GM23338 (cell line): ENCODE measurements around the gene USP15. TPM values are rescaled to one million over a fixed set of nuclear protein-coding genes. Genes with fewer than 3 reads are reported as not detected.

Source experiments
- ATAC-seq: fragments of 200-7000 bp; cut with Tn5 transposase; 3 replicates; pipeline ENCODE4 v1.9.1; 2020
- DNase-seq: peaks from one replicate; pipeline ENCODE4 v3.0.0-alpha.2; 2015; ENCODE audit warnings: low spot score
- H2AFZ ChIP-seq: fragments of 200-600 bp; sonication (generic); 2 replicates; pipeline ENCODE4 v1.8.0; 2016; ENCODE audit warnings: antibody characterized with exemption, mild to moderate bottlenecking, moderate library complexity
- H3F3A ChIP-seq: fragments of 200-600 bp; sonication (generic); replicated peaks from 2 replicates; pipeline ENCODE4 v1.8.0; 2017; ENCODE audit warnings: antibody characterized with exemption, mixed run types, low read depth
- H3K27ac ChIP-seq: fragments of 200-600 bp; sonication (generic); 2 replicates; pipeline ENCODE4 v1.6.1; 2016; ENCODE audit warnings: low read depth
- H3K27me3 ChIP-seq: fragments of 200-600 bp; sonication (generic); 2 replicates; pipeline ENCODE4 v1.8.0; 2016; ENCODE audit warnings: mild to moderate bottlenecking, mixed run types, moderate library complexity; ENCODE audit not compliant: insufficient read depth
- H3K36me3 ChIP-seq: fragments of 200-600 bp; sonication (generic); 2 replicates; pipeline ENCODE4 v1.8.0; 2016; ENCODE audit warnings: mild to moderate bottlenecking; ENCODE audit not compliant: insufficient read depth
- H3K4me1 ChIP-seq: fragments of 200-600 bp; sonication (generic); 2 replicates; pipeline ENCODE4 v1.8.0; 2016; ENCODE audit warnings: mild to moderate bottlenecking, moderate library complexity; ENCODE audit not compliant: insufficient read depth
- H3K4me2 ChIP-seq: fragments of 200-600 bp; sonication (generic); 2 replicates; pipeline ENCODE4 v1.7.1; 2017; ENCODE audit warnings: mixed run types
- H3K4me3 ChIP-seq: fragments of 200-600 bp; sonication (generic); 2 replicates; pipeline ENCODE4 v1.6.1; 2016; ENCODE audit warnings: mixed run types
- H3K79me2 ChIP-seq: fragments of 200-600 bp; sonication (generic); replicated peaks from 2 replicates; pipeline ENCODE4 v1.8.0; 2017; ENCODE audit warnings: mild to moderate bottlenecking; ENCODE audit not compliant: insufficient read depth
- H3K9me2 ChIP-seq: fragments of 200-600 bp; sonication (generic); 2 replicates; pipeline ENCODE4 v1.8.0; 2017; ENCODE audit not compliant: insufficient read depth
- H4K20me1 ChIP-seq: fragments of 200-600 bp; sonication (generic); replicated peaks from 2 replicates; pipeline ENCODE4 v1.8.0; 2017; ENCODE audit warnings: mild to moderate bottlenecking; ENCODE audit not compliant: insufficient read depth
- H3K27ac Mint-ChIP-seq: 2 replicates; pipeline ENCODE4 v1.8.0; 2020; ENCODE audit warnings: inconsistent platforms, mild to moderate bottlenecking, moderate library complexity, mixed read lengths
- H3K27me3 Mint-ChIP-seq: 3 replicates; pipeline ENCODE4 v1.8.0; 2022; ENCODE audit warnings: low read depth, mild to moderate bottlenecking, moderate library complexity, mixed read lengths, inconsistent platforms; ENCODE audit not compliant: insufficient read depth, poor library complexity
- H3K36me3 Mint-ChIP-seq: 3 replicates; pipeline ENCODE4 v1.8.0; 2021; ENCODE audit warnings: low read depth, mild to moderate bottlenecking, inconsistent platforms, moderate library complexity, mixed read lengths
- H3K4me1 Mint-ChIP-seq: 3 replicates; pipeline ENCODE4 v1.8.0; 2020; ENCODE audit warnings: mild to moderate bottlenecking, inconsistent platforms, mixed read lengths
- H3K4me3 Mint-ChIP-seq: 3 replicates; pipeline ENCODE4 v1.8.0; 2021; ENCODE audit warnings: moderate library complexity, mild to moderate bottlenecking, inconsistent platforms, mixed read lengths
- H3K9me3 Mint-ChIP-seq: 3 replicates; pipeline ENCODE4 v1.8.0; 2020; ENCODE audit warnings: moderate library complexity, mild to moderate bottlenecking, inconsistent platforms, mixed read lengths
- CREB1 ChIP-seq: fragments of 250-450 bp; sonication (Bioruptor Pico); IDR thresholded peaks from 2 replicates; pipeline ENCODE4 v1.5.0; 2020; ENCODE audit warnings: low read depth, mild to moderate bottlenecking, moderate library complexity
- EZH2 ChIP-seq: fragments of 200-600 bp; sonication (generic); IDR thresholded peaks from one replicate; pipeline ENCODE4 v1.8.0; 2017; ENCODE audit warnings: antibody characterized with exemption, mild to moderate bottlenecking, low read depth; ENCODE audit not compliant: unreplicated experiment
- POLR2AphosphoS5 ChIP-seq: IDR thresholded peaks from 2 replicates; pipeline ENCODE4 v1.6.1; 2016; ENCODE audit warnings: antibody characterized with exemption, low read depth
- ZNF114 ChIP-seq: fragments of 250-450 bp; sonication (Bioruptor Pico); IDR thresholded peaks from 2 replicates; pipeline ENCODE4 v1.5.0; 2020; ENCODE audit warnings: mild to moderate bottlenecking, moderate library complexity
- polyA plus RNA-seq: library from polyadenylated mRNA; unstranded; fragments of >200 nt; fragmentation: Nextera tagmentation; extraction: Ambion mirVana; gene quantifications from 2 replicates; pipeline ENCODE4 v1.2.1, GENCODE V29; 2016
- total RNA-seq: library from RNA; depleted of rRNA; stranded (reverse); fragments of >200 nt; shearing (Covaris generic); gene quantifications from 2 replicates; pipeline ENCODE4 v1.2.3, GENCODE V29; 2014
- TF ChIP-seq, protein P1 (sequence below): fragments of 250-450 bp; sonication (Bioruptor Pico); IDR thresholded peaks from 2 replicates; pipeline ENCODE4 v1.5.0; 2020; ENCODE audit warnings: mild to moderate bottlenecking, moderate library complexity
- TF ChIP-seq, protein P2 (sequence below): IDR thresholded peaks from 2 replicates; pipeline ENCODE4 v1.6.1; 2016; ENCODE audit warnings: antibody characterized with exemption
- TF ChIP-seq, protein P3 (sequence below), 2 experiments: fragments of 200-600 bp in 1 of 2; sonication (generic) in 1 of 2; conservative IDR thresholded peaks; 2 replicates each; pipeline versions ENCODE4 v1.5.1 to v1.6.1; 2016 to 2017; ENCODE audit warnings: antibody characterized with exemption in 2 of 2, low read depth in 2 of 2, mild to moderate bottlenecking in 2 of 2, moderate library complexity in 1 of 2

Gene USP15
- total and polyA plus RNA-seq, 2 experiments from 2014 or later = 29.5 to 60.3 TPM

DNA sequence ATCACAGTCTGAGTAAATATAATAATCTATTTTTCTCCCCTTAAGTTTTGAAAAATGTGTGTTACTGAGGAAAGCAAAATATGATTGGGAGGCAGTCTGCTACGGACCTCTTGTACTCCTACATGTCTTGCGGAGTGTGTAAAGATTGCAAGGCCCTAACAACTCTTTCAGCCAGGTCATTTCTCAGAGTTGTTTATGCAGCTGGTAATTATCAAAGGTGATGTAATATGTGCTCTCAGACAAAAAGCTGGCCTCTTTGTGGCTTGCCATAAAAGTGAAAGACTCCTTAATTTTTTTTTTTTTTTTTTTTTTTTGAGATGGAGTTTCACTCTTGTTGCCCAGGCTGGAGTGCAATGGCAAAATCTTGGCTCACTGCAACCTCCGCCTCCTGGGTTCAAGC lies 165.9 kb downstream of the USP15 start (continued):
- TF ChIP-seq, protein P1, sequence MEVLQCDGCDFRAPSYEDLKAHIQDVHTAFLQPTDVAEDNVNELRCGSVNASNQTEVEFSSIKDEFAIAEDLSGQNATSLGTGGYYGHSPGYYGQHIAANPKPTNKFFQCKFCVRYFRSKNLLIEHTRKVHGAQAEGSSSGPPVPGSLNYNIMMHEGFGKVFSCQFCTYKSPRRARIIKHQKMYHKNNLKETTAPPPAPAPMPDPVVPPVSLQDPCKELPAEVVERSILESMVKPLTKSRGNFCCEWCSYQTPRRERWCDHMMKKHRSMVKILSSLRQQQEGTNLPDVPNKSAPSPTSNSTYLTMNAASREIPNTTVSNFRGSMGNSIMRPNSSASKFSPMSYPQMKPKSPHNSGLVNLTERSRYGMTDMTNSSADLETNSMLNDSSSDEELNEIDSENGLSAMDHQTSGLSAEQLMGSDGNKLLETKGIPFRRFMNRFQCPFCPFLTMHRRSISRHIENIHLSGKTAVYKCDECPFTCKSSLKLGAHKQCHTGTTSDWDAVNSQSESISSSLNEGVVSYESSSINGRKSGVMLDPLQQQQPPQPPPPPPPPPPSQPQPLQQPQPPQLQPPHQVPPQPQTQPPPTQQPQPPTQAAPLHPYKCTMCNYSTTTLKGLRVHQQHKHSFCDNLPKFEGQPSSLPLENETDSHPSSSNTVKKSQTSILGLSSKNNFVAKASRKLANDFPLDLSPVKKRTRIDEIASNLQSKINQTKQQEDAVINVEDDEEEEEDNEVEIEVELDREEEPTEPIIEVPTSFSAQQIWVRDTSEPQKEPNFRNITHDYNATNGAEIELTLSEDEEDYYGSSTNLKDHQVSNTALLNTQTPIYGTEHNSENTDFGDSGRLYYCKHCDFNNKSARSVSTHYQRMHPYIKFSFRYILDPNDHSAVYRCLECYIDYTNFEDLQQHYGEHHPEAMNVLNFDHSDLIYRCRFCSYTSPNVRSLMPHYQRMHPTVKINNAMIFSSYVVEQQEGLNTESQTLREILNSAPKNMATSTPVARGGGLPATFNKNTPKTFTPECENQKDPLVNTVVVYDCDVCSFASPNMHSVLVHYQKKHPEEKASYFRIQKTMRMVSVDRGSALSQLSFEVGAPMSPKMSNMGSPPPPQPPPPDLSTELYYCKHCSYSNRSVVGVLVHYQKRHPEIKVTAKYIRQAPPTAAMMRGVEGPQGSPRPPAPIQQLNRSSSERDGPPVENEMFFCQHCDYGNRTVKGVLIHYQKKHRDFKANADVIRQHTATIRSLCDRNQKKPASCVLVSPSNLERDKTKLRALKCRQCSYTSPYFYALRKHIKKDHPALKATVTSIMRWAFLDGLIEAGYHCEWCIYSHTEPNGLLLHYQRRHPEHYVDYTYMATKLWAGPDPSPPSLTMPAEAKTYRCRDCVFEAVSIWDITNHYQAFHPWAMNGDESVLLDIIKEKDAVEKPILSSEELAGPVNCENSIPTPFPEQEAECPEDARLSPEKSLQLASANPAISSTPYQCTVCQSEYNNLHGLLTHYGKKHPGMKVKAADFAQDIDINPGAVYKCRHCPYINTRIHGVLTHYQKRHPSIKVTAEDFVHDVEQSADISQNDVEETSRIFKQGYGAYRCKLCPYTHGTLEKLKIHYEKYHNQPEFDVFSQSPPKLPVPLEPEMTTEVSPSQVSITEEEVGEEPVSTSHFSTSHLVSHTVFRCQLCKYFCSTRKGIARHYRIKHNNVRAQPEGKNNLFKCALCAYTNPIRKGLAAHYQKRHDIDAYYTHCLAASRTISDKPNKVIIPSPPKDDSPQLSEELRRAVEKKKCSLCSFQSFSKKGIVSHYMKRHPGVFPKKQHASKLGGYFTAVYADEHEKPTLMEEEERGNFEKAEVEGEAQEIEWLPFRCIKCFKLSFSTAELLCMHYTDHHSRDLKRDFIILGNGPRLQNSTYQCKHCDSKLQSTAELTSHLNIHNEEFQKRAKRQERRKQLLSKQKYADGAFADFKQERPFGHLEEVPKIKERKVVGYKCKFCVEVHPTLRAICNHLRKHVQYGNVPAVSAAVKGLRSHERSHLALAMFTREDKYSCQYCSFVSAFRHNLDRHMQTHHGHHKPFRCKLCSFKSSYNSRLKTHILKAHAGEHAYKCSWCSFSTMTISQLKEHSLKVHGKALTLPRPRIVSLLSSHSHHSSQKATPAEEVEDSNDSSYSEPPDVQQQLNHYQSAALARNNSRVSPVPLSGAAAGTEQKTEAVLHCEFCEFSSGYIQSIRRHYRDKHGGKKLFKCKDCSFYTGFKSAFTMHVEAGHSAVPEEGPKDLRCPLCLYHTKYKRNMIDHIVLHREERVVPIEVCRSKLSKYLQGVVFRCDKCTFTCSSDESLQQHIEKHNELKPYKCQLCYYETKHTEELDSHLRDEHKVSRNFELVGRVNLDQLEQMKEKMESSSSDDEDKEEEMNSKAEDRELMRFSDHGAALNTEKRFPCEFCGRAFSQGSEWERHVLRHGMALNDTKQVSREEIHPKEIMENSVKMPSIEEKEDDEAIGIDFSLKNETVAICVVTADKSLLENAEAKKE = no peak
- TF ChIP-seq EZH2 (no peak), POLR2AphosphoS5 (no peak), CREB1 (no peak)

DNA sequence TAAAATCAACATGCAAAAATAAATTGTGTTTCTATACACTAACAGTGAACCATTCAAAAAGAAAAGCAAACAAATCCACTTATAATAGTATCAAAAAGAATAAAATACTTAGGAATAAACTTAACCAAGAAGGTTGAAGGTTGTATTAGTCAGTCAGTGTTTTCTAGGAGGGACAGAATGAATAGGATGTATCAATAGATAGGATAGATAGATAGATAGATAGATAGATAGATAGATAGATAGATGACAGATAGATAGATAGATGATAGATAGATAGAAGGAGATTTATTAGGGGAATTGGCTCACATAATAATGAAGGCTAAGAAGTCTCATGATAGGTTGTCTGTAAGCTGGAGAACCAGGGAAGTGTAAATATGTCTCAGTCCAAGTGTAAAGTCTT lies 169.3 kb downstream of the USP15 start:
- no peak overlapping the region for H3K4me3 Mint-ChIP-seq
- no peaks in the 10 kb centered on the region for H3K36me3 ChIP-seq
- ATAC-seq (no peak), DNase-seq (no peak)
- no peaks in the 10 kb centered on the region for H3K9me2 ChIP-seq
- peaks cover 7% of the 10 kb centered on the region; the same call in 1 of the 3 replicates for H3K36me3 Mint-ChIP-seq
- H2AFZ ChIP-seq = no peak overlapping the region
- no peaks in the 10 kb centered on the region for H4K20me1 ChIP-seq
- peaks cover 8% of the 10 kb centered on the region; the same call in 2 of the 3 replicates for H3K9me3 Mint-ChIP-seq
- H3K4me1 Mint-ChIP-seq = no peaks in the 10 kb centered on the region
- peaks cover 9% of the 10 kb centered on the region for H3K27me3 Mint-ChIP-seq
- H3K4me2 ChIP-seq = no peak overlapping the region
- no peak overlapping the region for H3K4me3 ChIP-seq
- H3F3A ChIP-seq = no peaks in the 10 kb centered on the region
- no peaks in the 10 kb centered on the region for H3K4me1 ChIP-seq
- H3K79me2 ChIP-seq = no peaks in the 10 kb centered on the region
- no peak overlapping the region for H3K27ac Mint-ChIP-seq
- H3K27ac ChIP-seq = no peak overlapping the region
- peaks cover 25% of the 10 kb centered on the region for H3K27me3 ChIP-seq
- TF ChIP-seq, protein P2, sequence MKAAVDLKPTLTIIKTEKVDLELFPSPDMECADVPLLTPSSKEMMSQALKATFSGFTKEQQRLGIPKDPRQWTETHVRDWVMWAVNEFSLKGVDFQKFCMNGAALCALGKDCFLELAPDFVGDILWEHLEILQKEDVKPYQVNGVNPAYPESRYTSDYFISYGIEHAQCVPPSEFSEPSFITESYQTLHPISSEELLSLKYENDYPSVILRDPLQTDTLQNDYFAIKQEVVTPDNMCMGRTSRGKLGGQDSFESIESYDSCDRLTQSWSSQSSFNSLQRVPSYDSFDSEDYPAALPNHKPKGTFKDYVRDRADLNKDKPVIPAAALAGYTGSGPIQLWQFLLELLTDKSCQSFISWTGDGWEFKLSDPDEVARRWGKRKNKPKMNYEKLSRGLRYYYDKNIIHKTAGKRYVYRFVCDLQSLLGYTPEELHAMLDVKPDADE = no peak
- TF ChIP-seq, protein P3, sequence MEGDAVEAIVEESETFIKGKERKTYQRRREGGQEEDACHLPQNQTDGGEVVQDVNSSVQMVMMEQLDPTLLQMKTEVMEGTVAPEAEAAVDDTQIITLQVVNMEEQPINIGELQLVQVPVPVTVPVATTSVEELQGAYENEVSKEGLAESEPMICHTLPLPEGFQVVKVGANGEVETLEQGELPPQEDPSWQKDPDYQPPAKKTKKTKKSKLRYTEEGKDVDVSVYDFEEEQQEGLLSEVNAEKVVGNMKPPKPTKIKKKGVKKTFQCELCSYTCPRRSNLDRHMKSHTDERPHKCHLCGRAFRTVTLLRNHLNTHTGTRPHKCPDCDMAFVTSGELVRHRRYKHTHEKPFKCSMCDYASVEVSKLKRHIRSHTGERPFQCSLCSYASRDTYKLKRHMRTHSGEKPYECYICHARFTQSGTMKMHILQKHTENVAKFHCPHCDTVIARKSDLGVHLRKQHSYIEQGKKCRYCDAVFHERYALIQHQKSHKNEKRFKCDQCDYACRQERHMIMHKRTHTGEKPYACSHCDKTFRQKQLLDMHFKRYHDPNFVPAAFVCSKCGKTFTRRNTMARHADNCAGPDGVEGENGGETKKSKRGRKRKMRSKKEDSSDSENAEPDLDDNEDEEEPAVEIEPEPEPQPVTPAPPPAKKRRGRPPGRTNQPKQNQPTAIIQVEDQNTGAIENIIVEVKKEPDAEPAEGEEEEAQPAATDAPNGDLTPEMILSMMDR (conservative IDR thresholded peaks at IDR 0.05; ENCODE audit: low read depth in 2 of 2) = no peak
- TF ChIP-seq, protein P1 = no peak
- no peak for TF ChIP-seq POLR2AphosphoS5
- TF ChIP-seq ZNF114 (CRISPR knock-in tag) = no peak
